H4 (cell line): ENCODE measurements around the gene RAP1GAP2. TPM values are rescaled to one million over a fixed set of nuclear protein-coding genes. Genes with fewer than 3 reads are reported as not detected.
"Not testable (repeated sequence)": the region's sequence is repeated elsewhere in the genome, so short reads cannot be mapped to it uniquely, and the experiment has no call there.

ENCODE experiments used
- DNase-seq: peaks from one replicate; pipeline ENCODE4 v3.0.0-alpha.2; 2015; ENCODE audit warnings: low spot score
- total RNA-seq: library from RNA; depleted of rRNA; stranded (reverse); fragments of >200 nt; shearing (Covaris generic); gene quantifications from 2 replicates; pipeline ENCODE4 v1.2.3, GENCODE V29; 2014

Gene RAP1GAP2
- total RNA-seq, 1 experiment from 2014 or later = 2.4 TPM

DNA sequence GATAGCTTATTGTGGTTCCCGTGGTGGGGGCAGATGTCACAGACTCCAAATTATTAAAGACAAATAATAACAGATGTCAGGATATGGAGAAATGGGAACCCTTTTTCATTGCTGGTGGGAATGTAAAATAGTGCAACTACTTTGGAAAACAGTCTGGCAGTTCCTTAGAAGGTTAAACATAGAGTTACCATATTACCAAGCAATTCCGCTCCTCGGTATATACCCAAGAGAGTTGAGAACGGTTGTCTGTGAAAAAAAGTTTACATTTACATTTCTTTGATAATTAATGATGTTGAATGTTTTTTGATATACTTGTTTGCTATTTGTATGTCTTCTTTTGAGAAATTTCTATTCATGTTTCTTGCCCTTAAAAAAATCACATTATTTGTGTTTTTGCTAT lies 226.0 kb downstream of the RAP1GAP2 start:
- no peak for DNase-seq

DNA sequence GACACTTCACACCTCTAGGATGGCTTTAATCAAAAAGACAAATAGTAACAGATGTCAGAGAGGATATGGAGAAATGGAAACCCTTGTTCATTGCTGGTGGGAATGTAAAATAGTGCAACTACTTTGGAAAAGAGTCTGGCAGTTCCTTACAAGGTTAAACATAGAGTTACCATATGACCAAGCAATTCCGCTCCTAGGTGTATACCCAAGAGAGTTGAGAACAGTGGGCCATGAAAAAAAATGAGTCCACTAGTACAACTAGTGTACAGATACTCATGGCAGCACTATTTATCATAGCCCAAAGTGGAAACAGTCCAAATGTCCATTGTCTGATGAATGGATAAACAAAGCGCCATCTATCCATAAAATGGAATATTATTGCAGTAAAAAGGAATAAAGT lies 228.1 kb downstream of the RAP1GAP2 start:
- DNase-seq = no peak

DNA sequence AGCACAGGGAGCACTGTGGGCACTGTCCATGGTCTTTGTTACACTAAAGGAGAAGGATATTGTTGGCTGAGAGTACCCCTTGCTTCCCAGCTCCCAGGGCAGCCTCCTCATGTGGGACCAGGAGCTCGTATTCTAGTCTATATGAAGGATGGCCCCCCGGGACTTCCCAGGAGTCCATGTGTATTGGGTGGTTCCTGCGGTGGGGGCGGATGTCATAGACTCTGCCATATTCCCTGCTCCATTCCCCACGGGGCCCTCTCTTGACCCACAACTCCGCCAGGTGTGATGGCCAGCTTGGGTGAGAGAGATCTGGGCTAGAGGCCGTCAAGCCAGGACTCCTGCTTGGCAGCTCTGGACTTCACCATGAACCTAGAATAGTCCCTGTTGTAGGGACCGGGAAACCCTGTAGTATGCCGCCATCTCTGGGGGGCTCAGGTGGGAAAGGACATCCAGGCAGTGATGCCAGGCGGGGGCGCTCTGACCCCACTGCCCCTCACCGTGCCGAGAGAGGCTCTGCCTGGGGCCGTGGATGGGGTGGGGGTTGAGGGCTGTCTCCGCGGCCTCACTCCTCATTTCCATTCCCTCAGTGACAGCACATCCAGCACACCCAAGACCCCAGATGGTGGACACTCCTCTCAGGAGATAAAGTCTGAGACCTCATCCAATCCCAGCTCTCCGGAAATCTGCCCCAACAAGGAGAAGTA lies 229.3 kb downstream of the RAP1GAP2 start:
- DNase-seq = no peak

DNA sequence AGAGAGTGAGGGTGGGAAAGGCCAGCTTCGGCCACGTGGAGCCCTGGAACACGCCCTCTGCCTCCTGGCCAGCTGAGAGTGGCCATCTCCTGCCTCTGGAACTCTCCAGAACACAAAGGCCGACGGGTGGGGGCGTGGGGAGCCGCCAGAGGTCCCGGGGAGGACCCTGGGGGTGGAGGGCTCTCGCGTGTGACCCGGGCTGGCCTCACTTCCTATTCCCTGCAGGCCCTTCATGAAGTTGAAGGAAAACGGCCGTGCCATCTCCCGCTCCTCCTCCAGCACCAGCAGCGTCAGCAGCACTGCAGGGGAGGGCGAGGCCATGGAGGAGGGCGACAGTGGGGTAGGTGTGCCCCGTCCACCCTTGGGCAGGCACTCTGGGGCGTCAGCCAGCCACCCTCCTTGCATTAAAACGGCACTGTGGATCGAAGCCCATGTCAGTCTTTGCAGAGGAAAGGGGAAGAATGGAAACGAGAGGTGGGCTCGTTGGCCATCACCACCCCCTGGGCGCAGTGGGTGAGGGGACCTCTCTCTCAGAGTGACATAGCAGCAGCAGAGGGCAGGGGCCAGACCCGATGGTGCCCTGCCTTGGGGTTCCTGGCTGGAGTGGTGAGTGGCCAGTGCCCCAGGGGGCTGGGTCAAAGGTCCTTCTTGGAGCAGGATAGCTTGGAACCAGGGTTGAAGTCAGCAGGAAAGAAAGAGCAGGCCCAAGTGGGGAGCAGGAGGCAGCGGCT lies 230.1 kb downstream of the RAP1GAP2 start:
- no peak for DNase-seq

DNA sequence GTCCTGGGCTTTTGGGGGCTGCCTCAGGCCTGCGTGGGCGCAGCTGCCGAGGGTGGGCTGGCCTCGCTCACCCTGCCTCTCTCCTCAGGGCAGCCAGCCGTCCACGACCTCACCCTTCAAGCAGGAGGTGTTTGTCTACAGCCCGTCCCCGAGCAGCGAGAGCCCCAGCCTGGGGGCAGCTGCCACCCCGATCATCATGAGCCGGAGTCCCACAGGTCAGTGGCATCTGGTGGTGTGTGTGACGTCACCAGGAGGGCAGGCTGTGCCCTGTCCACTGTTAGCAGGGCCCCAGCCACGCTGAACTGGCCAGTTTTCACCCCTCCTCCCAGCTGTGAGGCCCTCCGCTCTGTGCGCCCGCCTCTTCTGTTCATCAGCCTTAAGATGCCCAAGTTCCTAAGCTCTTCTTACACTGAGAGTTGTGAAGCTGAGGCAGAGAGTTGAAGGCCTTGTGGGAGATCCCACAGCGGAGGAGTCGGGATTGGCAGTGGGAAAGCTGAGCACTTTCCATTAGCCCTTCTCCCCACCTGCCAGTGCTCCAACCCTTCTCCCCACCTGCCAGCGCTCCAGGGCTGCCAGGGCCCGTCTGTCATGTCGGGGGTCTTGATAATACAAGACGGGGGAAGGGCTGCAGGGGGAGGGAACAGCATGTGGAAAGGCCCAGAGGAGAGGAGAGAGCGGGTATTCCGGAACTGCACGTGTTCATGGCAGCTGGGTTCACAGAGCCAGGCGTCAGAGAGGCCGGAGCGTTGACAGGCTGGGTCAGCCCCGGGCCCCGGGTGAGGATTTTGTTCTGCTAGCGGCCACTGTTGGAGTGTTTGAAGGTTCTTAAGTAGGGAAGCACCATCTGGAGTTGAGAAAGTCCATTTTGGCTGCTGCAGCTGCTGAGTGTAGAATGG lies 230.9 kb downstream of the RAP1GAP2 start:
- DNase-seq = no peak

DNA sequence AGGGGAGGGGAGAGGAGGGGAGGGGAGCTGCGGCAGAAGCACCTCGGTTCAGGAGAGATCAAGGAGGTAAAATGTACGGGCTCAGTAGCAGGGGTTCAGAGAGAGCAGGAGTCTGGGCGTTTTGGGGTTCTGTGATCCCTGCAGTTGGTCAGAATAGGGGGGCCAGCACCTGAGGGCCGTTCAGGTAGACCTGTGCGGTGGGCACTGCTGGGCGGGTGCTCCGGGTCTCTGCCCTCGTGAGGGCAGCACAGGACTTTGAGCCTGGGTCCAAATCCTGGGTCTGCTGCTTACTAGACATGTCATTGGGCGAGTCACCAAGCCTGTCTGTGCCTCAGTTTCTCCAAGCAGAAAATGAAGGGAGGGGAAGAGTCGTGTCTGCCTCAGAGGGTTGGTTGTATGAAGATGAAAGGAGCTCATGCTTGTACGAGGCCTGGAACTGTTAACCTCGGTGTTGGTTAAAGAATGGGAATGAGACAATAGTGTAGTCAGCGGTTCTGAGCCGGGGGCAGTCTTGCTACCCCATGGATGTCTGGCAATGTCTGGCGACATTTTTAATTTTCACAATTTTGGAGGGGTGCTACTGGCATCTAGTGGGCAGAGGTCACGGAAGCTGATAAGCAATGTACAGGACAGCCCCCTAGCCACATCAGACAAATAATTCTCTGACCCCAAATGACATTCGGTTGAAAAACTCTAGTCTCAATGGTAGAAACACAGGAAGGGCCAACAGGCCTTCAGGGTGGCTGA lies 231.7 kb downstream of the RAP1GAP2 start:
- no peak for DNase-seq

DNA sequence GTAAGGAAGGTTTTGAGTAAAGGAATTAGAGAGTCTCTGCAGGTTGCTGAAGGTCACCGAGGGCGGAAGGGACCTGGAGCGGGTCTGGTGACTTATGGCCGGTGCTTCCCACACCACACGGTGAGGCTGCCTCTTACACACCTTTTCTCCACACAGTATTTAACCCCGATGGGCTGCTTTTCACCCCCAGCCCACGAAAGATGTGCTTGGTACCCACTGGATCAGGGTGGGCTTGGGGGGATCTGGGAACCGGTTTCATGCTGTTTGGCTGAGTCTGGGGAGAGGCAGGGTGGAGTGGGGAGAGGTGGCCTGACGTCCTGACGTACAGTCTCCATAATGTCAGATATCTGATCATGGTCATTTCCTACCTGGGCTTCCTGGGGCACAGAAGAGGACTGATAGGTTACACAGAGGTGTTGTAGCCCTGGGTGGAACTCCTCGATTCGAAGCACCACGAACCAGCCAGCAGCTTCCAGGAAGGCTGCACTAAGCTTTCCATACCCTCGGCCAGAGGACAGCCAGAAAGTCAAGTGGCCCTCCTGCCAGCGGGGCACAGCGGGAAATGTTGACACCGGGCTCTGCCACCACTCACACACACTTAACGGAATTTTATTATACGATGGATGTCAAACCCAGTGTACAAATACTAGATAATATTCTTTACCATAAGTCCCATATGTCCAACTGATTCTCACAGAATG lies 233.1 kb downstream of the RAP1GAP2 start:
- no peak for DNase-seq

DNA sequence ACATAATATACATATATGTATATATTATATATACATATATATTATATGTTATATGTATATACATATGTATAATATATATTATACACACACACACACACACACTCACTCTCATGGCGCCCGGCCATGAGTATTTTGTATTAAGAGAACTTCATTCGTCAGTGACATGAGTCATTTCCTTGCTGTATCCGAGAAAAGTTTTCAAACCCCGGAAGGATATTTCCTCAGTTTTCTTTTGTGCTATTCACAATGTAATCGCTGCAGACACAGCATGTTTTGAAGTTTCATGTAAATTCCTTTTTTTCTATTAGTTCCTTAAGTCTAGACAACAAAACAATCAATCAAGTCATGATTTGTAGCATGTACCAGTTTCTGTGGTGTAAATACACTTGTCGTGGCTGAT lies 233.9 kb downstream of the RAP1GAP2 start:
- no peak for DNase-seq

DNA sequence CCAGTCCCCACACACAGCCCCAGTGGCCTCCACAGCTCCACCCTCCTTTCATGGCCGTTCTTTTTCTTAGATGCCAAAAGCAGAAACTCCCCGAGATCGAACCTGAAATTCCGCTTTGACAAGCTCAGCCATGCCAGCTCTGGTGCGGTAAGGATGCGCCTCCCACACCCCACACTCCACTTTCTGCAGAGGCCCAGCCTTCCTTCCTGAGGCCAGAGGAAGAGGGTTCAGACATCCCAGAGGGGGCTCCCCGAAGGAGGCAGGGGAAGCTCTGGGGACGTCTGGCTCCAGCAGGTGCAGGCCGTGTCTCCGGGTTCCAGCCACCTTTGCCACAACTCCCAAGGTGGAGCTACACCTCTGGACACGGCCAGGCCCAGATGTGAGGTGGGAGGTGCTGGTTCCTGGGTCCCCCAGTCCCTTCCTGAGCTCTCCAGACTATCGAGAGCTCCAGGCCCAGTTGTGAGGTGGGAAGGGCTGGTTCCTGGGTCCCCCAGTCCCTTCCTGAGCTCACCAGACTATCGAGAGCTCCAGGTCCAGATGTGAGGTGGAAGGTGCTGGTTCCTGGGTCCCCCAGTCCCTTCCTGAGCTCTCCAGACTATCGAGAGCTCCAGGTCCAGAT lies 234.7 kb downstream of the RAP1GAP2 start:
- not testable (repeated sequence) for DNase-seq

DNA sequence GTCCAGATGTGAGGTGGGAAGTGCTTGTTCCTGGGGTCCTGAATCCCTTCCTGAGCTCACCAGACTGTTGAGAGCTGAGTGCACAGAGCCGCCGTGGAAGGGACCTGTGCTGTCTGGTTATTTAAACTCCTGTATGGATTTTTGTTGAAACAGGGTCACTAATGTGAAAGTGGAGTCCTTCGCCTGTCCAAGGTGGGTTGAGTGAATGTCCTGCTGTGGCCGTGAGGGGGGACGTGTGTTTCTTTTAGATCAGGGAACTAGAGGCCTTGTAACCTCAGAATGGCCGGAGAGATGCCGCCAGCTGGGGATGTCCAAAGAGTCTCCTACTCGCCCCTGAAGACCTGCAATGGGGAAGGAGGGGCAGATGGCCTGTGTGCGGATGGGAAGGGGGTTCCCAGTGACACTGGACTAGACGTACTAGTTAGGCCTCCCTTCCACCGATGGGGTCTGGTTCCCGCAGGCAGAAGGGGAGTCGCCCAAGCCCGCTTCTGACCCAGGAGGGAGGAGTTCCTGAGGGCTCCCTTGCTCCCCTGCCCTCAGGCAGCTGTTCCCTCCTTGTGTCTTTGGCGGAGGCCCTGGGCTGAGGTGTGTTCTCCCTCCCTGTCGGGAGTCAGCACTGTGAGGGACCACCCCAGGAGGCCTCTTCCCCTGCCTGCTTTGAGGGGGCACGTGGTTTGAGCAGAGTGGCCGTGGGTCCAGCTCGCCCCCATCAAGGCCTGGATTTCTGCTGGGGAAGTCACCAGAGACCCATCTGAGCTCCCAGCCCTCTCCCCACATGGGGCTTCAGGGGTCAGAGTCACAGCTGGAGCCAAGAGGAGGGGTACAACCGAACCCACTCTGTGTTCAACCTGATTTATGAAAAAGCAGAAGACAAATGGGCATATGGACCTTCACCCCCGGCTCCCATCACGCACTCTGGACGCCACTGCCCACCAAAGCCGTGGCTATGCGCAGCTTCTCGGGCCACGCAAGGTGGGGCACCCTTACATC lies 236.3 kb downstream of the RAP1GAP2 start:
- no peak for DNase-seq

DNA sequence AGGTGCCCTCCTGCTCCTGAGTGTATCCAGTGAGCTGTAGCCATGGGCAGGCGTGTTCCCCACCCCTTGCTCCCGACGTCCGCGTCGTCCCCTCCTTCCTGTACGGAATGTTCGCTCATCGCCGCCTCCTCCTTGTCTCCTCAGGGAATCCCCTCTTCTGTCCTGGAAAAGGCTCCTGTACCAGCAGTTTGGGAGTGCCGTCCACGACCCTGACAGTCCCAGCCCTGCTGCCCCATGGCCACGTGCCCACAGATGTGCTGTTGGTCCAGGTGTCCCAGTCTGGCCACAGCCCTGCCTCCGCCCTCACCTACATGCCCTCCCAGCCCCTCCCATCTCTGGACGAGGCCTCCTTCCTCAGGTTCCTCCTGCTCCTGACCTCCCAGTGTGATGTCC lies 237.0 kb downstream of the RAP1GAP2 start:
- DNase-seq = no peak

DNA sequence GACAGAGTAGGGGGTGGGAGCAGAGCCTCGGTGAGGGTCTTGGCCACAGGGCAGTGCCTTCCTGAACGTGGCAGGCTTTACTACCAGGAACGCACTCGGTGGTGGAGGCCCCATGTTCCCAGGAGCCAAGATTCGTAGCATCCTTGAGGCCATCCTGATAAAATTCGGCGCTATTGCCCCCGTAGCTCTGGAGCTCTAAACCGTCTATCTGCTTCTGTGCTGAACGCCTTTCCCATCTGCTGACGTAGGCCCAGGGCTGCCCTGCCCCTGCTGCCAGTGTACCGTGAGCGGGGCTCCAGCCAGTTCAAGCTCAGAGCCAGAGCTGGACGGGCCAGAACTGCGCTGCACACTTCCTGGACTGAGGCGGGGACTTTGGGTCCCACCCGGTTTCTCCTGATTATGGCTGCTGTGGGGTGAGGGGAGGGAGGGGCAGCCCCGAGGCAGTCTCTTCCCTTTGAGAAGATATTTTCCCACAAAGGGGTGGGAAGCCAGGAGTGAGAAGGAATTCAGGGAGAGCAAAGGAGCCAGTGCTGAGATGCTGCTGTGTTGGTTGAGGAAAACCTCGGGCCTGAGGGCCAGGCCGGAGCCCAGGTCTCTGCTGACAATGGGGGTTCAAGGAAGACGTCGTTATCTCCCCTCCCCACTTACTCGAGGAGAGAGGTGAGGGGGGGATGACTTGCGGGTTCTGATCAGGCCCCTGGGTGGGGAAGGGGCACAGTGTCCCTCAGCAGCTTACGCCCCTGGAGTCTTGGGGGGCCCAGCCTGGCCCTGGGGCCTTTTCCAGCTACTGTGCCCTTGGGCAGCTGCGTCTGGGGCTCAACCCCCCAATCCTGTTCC lies 237.7 kb downstream of the RAP1GAP2 start:
- DNase-seq = no peak

DNA sequence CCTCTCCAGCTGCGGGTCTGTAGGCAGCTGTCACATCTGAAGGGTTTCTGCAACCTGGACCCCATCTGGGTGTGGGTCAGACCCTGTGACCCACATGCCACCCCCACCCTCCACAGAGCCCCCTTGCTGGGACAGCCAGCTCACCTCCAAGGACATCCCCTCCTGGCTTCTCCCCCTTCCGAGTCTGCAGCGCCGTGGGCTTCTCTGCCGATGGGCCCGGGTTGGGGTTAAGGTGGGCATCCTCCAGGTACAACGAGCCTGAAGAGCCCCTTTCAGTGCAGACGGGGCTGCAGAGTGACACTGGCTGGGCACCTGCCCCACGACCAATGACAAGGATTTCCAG lies 238.3 kb downstream of the RAP1GAP2 start:
- no peak for DNase-seq

DNA sequence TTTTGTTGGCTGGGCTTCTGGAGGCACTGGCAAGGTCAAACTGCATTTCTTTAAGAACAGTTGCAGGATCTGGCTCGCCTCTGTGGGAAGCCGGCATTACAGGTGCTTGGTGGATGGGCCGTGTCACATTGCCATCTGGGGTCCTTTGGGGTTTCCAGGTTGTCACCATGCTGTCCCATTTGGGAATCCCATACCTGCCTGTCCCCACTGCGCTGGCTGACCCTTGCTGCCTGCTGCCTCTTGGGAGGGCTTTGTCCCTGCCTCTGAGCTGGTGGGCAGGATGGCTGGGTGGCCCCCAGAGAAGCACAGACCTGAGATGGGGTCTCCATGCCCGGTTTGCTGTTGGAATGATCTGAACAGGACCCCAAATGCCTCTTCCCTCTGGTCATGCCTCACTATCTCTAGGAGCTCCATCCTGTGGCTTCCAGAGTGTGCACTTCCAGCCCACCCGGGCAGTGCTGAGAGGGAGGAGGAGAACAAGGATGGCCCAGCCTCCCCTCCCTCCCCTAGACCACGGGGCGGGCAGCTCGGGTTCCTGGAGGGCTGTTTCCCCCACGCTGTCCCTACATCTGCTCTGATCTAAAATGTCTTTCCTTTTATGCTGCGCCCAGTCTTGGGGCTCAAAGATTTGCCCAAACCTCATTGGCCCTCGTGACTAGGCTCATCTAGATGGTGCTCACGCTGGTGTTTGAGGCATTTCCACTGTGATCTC lies 239.2 kb downstream of the RAP1GAP2 start:
- DNase-seq = no peak

DNA sequence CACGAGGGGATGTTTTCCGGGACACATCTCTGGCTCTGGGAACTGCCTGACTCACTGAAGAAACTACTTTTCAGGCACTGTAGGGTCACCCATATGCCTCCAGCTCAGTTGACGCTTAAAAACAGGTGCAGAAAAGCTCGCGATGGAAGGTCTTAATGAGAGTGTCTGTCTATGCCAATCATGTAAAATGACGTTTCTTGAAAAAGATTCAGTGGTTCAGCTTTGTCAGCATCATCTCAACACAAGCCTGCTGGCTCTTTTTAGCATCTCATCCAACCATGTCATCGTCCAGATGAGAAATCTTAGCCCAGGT lies 239.7 kb downstream of the RAP1GAP2 start:
- DNase-seq = no peak

DNA sequence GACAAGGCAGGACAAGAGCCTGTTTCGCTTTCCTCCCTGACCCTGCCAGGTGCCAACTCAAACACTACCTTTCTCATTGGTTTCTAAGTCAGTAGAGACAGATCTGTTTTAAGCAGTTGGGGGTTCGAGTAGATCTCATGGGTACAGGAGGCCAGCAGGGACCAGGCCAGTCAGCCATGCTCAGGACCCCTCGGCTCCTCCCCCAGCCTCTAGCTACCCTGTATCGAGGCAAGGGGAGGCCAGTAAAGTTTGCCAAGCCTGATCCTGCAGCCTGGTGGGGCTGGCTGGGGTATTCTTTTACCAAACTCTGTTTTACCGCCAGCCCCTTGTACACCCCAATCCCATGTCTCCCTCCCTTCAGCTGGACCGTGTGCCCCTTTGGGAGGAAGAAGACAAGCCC lies 240.6 kb downstream of the RAP1GAP2 start:
- DNase-seq = no peak

DNA sequence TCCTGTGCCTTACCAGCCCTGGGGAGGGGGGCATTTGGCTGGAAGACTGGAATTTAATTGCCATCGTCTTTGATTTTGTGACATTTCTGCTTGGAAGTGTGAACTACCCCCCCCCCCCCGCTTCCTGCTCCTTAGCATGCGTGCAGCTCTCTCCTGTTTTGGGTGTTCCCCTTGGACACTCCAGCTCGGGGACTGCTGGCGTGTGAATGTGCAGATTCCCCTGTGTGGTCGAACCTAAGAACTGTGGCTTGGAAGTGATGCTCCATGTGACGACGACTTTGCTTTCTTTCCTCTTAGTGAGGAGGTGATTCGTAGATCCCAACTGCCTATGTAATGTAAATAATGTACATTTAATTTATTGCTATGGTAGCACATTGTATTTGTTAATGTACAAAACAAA lies 241.0 kb downstream of the RAP1GAP2 start:
- DNase-seq = no peak

DNA sequence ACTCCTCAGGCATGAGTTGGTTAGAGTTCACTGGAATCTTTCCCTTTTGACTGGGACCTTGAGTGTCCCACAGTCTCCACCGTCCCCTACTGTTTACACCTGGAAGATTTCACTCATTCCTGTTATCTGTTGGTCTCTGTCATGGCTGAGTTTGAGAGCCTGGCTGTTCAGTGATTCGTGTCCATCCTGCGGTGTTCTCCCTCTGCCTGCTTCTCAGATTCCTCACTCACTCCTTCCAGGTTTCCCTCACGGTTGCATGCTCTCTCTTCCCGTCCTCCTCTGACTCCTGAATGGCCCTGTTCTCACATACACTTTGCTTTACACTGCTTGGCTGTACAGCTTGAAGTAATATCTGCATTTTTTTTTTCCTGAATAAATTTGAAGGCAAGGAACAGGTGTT lies 242.7 kb downstream of the RAP1GAP2 start:
- DNase-seq = no peak
